DOHH2 (cell line): ENCODE measurements around the gene CDK17.

Source experiments
- H3F3A ChIP-seq: fragments of 200-600 bp; sonication (generic), shearing (Covaris generic); 2 replicates; pipeline ENCODE4 v1.6.0; 2016; ENCODE audit warnings: antibody characterized with exemption, mild to moderate bottlenecking; ENCODE audit not compliant: control insufficient read depth, insufficient read depth
- H3K27ac ChIP-seq: fragments of 200-600 bp; sonication (generic); 2 replicates; pipeline ENCODE4 v1.5.1; 2014; ENCODE audit warnings: low read depth, mild to moderate bottlenecking, low read length, moderate library complexity
- H3K27me3 ChIP-seq: fragments of 200-600 bp; sonication (generic); 2 replicates; pipeline ENCODE4 v1.6.1; 2014; ENCODE audit warnings: mild to moderate bottlenecking, low read length, mixed read lengths; ENCODE audit not compliant: control insufficient read depth
- H3K36me3 ChIP-seq: fragments of 200-600 bp; sonication (generic); 2 replicates; pipeline ENCODE4 v1.6.1; 2014; ENCODE audit warnings: mild to moderate bottlenecking, low read length, moderate library complexity, mixed read lengths; ENCODE audit not compliant: control insufficient read depth
- H3K4me1 ChIP-seq: fragments of 200-600 bp; sonication (generic); 2 replicates; pipeline ENCODE4 v1.6.1; 2014; ENCODE audit warnings: mild to moderate bottlenecking, low read length, mixed read lengths; ENCODE audit not compliant: control insufficient read depth
- H3K4me2 ChIP-seq: fragments of 200-600 bp; sonication (generic); 2 replicates; pipeline ENCODE4 v1.6.0; 2014; ENCODE audit warnings: mild to moderate bottlenecking, low read length, moderate library complexity
- H3K4me3 ChIP-seq: fragments of 200-600 bp; sonication (generic); 2 replicates; pipeline ENCODE4 v1.5.1; 2014; ENCODE audit warnings: mild to moderate bottlenecking, low read length, mixed read lengths
- H3K79me2 ChIP-seq: fragments of 200-600 bp; sonication (generic); 2 replicates; pipeline ENCODE4 v1.6.1; 2014; ENCODE audit warnings: mild to moderate bottlenecking, low read length, mixed read lengths; ENCODE audit not compliant: control insufficient read depth
- H3K9me2 ChIP-seq: fragments of 200-600 bp; sonication (generic); replicated peaks from 2 replicates; pipeline ENCODE4 v1.6.1; 2014; ENCODE audit warnings: mild to moderate bottlenecking, low read length, mixed read lengths; ENCODE audit not compliant: control insufficient read depth
- H3K9me3 ChIP-seq: fragments of 200-600 bp; sonication (generic); 2 replicates; pipeline ENCODE4 v1.6.1; 2014; ENCODE audit warnings: antibody characterized with exemption, low read length, mixed read lengths; ENCODE audit not compliant: control insufficient read depth, insufficient read depth
- H4K20me1 ChIP-seq: fragments of 200-600 bp; sonication (generic); 2 replicates; pipeline ENCODE4 v1.6.0; 2014; ENCODE audit warnings: low read depth, mild to moderate bottlenecking, antibody characterized with exemption, low read length, moderate library complexity; ENCODE audit not compliant: control insufficient read depth, insufficient read depth
- EZH2phosphoT487 ChIP-seq: fragments of 200-600 bp; sonication (generic); IDR thresholded peaks from 2 replicates; pipeline ENCODE4 v1.6.1; 2017; ENCODE audit warnings: borderline replicate concordance, mild to moderate bottlenecking, antibody characterized with exemption, low read length, moderate library complexity, mixed read lengths
- TF ChIP-seq, protein P1 (sequence below): fragments of 200-600 bp; sonication (generic); IDR thresholded peaks from one replicate; pipeline ENCODE4 v1.5.1; 2014; ENCODE audit warnings: antibody characterized with exemption, mild to moderate bottlenecking, low read depth, low read length; ENCODE audit not compliant: poor library complexity, severe bottlenecking

CDK17 gene

GRCh38 chr12:96308881-96309280 lies 91.4 kb downstream of the CDK17 start:
- Histone ChIP-seq H3K79me2 (peaks cover 5% of the 10 kb centered on the region; the same call in 1 of the 2 replicates), H3K9me3 (no peaks in the 10 kb centered on the region), H3K4me3 (no peak overlapping the region), H3K4me2 (no peak overlapping the region), H4K20me1 (no peaks in the 10 kb centered on the region), H3K27me3 (no peaks in the 10 kb centered on the region), H3K4me1 (0 out of 2 replicates have a peak, but pooled peaks cover 3% of the 10 kb centered on the region), H3K36me3 (peaks cover 30% of the 10 kb centered on the region), H3F3A (peaks cover 12% of the 10 kb centered on the region; the same call in 1 of the 2 replicates), H3K9me2 (no peaks in the 10 kb centered on the region), H3K27ac (no peak overlapping the region)
- TF ChIP-seq EZH2phosphoT487 = no peak
- TF ChIP-seq, protein P1, sequence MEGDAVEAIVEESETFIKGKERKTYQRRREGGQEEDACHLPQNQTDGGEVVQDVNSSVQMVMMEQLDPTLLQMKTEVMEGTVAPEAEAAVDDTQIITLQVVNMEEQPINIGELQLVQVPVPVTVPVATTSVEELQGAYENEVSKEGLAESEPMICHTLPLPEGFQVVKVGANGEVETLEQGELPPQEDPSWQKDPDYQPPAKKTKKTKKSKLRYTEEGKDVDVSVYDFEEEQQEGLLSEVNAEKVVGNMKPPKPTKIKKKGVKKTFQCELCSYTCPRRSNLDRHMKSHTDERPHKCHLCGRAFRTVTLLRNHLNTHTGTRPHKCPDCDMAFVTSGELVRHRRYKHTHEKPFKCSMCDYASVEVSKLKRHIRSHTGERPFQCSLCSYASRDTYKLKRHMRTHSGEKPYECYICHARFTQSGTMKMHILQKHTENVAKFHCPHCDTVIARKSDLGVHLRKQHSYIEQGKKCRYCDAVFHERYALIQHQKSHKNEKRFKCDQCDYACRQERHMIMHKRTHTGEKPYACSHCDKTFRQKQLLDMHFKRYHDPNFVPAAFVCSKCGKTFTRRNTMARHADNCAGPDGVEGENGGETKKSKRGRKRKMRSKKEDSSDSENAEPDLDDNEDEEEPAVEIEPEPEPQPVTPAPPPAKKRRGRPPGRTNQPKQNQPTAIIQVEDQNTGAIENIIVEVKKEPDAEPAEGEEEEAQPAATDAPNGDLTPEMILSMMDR = no peak

GRCh38 chr12:96305665-96306064 lies 94.6 kb downstream of the CDK17 start:
- no peak overlapping the region for H3K4me3 ChIP-seq
- no peaks in the 10 kb centered on the region for H3K9me2 ChIP-seq
- peaks cover 16% of the 10 kb centered on the region for H3K36me3 ChIP-seq
- no peak overlapping the region for H3K4me2 ChIP-seq
- H3K27ac ChIP-seq = no peak overlapping the region
- H3K79me2 ChIP-seq = peaks cover 2% of the 10 kb centered on the region
- peaks cover 5% of the 10 kb centered on the region; the same call in 1 of the 2 replicates for H3F3A ChIP-seq
- H4K20me1 ChIP-seq = no peaks in the 10 kb centered on the region
- no peaks in the 10 kb centered on the region for H3K27me3 ChIP-seq
- H3K9me3 ChIP-seq = no peaks in the 10 kb centered on the region
- no peak for TF ChIP-seq EZH2phosphoT487
- TF ChIP-seq, protein P1 = no peak
- peaks cover 9% of the 10 kb centered on the region for H3K4me1 ChIP-seq

GRCh38 chr12:96303653-96304052 lies 96.6 kb downstream of the CDK17 start:
- H3K36me3 ChIP-seq = peaks cover 18% of the 10 kb centered on the region
- TF ChIP-seq, protein P1 = no peak
- no peak for TF ChIP-seq EZH2phosphoT487

More at GRCh38 chr12:96303653-96304052, 96.6 kb downstream of the CDK17 start:
- Histone ChIP-seq H3K27ac (no peak overlapping the region), H3K4me2 (no peak overlapping the region), H3F3A (peaks cover 5% of the 10 kb centered on the region; the same call in 1 of the 2 replicates), H4K20me1 (no peaks in the 10 kb centered on the region), H3K4me1 (peaks cover 9% of the 10 kb centered on the region), H3K9me2 (no peaks in the 10 kb centered on the region), H3K79me2 (no peaks in the 10 kb centered on the region; the same call in 1 of the 2 replicates), H3K4me3 (no peak overlapping the region), H3K9me3 (no peaks in the 10 kb centered on the region), H3K27me3 (no peaks in the 10 kb centered on the region)
